HG03139 (cell line): Measurements from ENCODE around the gene HAGHL.
"Not testable (repeated sequence)": the region's sequence is repeated elsewhere in the genome, so short reads cannot be mapped to it uniquely, and the experiment has no call there.

Experiments
- ATAC-seq: cut with Tn5 transposase; IDR thresholded peaks from one replicate; pipeline ENCODE4 v1.9.1; 2021; ENCODE audit not compliant: unreplicated experiment

The HAGHL gene

DNA sequence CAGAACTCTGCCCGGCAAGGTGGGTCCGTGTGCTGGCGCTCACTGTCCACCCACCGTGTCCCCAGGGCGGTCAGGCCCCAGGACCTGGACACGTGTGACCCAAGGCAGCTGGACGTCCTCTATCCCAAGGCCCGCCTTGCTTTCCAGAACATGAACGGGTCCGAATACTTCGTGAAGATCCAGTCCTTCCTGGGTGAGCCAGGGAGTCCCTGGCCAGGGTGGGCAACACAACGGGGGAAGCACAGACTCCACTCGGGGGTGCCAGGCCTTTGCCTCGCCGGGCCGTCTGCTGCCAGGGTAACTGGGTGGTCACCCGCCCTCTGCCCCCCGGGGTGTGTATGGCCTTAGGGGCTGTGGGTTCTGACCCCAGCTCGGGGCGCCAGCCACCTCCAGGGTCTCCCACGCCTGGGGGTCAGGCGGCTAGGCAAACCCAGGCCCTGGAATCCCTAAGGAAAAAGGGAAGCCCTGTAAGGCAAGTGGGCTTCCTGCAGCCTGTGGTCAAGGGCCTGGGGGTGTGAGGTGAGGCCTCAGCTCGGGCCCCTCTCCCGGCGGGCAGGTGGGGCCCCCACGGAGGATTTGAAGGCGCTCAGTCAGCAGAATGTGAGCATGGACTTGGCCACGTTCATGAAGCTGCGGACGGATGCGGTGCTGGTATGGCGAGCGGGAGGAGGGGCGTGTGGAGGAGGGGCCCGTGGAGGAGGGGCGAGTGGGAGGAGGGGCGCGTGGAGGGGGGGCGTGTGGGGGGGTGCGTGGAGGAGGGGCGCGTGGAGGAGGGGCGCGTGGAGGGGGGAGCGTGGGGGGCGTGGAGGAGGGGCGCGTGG lies 40.1 kb downstream of the HAGHL start:
- no peak for ATAC-seq

GRCh38 chr16:767743-768235 lies 40.9 kb downstream of the HAGHL start:
- ATAC-seq: no peak

DNA sequence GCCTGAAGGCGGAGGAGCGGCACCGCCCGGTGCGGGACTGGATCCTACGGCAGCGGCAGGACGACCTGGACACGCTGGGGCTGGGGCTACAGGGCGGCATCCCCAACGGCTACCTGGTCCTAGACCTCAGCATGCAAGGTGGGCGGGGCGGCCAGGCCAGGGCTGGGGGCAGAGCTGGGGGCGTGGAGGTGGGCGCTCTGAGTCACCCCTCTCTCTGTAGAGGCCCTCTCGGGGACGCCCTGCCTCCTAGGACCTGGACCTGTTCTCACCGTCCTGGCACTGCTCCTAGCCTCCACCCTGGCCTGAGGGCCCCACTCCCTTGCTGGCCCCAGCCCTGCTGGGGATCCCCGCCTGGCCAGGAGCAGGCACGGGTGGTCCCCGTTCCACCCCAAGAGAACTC lies 41.5 kb downstream of the HAGHL start:
- ATAC-seq: no peak

DNA sequence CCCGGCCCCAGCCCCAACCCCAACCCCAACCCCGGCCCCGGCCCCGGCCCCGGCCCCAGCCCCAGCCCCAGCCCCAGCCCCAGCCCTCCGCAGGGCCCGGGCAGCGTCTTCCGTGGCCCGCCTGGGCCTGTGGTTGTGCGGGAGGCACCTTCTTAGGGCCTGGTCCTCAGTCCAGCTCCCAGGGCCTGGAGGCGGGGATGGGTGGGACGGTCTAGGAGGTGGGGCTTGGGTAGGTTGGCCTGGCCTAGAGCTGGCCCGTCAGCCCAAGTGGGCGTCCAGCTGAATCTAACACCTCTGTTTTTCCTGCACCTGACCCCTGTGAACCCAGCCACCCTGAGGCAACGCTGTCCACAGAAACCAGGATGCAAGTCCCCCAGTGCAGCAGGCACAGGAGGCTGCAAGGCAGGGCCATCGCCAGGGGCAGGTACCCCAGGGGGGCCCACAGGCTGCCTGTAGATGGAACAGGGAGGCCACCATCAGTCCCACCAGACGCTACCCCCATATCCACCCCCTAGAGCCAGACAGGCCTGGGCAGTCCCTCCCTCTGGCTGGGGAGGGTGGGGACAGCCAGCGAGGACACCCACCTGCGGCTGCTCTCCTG lies 42.4 kb downstream of the HAGHL start:
- ATAC-seq: no peak

- no peak for ATAC-seq
Observed at GRCh38 chr16:769934-770333, 43.0 kb downstream of the HAGHL start.

DNA sequence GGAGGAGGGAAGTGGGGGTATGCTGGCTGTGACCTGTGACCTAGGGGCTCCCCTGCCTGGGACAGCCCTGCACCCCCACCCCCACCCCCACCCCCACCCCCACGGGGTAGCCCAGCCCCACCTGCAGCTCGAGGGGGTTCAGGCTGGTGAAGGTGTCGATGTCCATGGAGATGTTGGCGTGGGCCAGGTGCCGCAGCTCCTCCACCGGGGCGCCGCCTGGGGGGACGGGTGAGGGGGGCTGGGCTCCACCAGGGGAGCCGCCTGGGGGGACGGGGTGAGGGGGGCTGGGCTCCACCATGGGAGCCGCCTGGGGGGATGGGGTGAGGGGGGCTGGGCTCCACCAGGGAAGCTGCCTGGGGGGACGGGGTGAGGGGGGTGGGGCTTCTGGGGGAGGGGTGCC lies 43.5 kb downstream of the HAGHL start:
- ATAC-seq: no peak

- no peak for ATAC-seq
Observed at GRCh38 chr16:772959-773358, 46.1 kb downstream of the HAGHL start.

DNA sequence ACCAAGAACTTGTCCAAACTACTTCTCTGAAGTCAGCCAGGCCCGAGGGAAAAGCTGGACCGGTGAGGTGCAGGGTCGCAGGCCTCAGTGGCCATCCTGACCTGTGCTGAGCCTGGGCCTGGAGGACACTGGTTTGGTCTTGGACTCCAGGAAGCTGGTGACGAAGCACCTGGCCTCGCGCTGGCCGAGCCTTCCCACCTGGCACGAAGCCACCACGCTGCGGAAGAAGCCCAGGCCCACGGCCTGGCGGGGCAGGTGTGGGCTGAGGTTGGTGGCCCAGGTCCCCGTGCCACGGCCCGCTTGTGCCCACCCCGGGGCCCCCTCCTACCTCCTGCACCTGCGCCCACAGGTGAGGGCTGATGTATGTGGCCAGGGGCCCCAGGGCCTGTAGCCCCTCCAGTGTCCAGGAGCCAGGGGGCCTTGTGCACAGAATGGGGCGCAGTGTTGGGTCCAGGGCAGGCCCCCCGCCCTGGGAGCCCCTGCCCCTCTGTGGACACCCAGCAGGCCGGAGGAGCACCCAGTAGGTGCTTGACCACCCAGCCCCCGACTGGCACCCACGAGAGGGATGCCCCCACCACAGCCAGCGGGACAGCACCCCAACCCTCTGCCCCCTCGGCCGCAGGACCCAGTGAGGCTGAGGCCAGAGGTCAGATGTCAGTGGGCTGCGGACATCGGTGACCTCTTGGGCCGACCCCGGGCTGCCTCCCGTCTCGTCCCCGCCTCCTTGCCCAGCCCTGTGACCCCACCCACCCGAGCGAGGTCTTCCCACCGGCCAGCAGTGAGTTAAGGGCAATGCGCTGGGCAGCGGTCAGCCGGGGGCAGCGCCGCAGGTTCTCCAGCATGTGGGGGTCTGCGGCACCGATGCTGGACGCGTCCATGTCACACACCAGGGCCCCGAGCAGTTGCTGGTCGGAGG lies 47.4 kb downstream of the HAGHL start:
- no peak for ATAC-seq

- ATAC-seq: no peak
Observed at GRCh38 chr16:775236-775796, 48.4 kb downstream of the HAGHL start.

DNA sequence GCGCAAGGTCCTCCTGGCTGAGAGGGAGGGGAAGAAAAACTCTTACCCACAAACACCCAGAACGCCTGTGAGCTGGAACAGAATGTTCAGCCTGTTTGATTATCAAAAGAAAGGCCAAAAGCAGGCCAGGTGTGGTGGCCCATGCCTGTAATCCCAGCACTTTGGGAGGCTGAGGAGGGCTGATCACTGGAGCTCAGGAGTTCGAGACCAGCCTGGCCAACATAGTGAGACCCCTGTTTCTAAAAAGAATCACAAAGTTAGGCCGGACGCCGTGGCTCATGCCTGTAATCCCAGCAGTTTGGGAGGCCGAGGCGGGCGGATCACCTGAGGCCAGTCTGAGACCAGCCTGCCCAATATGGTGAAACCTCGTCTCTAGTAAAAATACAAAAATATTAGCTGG lies 49.4 kb downstream of the HAGHL start:
- ATAC-seq: not testable (repeated sequence)

DNA sequence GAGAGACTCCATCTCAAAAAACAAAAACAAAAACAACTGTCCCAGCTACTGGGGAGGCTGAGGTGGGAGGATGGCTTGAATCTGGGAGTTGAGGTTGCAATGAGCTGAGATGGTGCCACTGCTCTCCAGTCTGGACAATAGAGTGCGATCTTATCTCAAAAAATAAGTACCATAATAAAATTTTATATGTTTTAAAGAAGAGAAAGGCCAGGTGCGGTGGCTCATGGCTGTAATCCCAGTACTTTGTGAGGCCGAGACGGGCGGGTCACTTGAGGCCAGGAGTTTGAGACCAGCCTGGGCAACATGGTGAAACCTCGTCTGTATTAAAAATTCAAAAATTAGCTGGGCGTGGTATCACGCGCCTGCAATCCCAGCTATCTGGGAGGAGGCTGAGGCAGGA lies 49.9 kb downstream of the HAGHL start:
- no peak for ATAC-seq

DNA sequence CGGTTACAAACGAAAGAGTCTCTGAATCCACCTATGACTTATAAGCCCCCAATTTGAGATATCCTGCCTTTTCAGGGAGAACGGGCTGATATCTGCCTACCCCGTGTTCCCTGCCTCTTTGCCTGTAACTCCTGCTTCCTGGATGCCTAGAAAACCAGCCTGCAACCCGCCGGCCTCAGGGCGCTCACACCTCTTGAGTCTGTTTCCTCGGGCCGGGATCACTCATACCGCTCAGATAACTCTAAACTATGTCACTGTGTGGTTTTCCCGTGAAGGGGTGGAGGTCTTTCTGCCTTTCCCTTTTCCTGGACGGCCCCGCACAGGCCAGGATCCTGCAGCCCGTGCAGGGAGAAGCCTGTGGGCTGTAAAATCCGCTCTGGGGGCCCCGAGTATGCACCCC lies 50.9 kb downstream of the HAGHL start:
- no peak for ATAC-seq

GRCh38 chr16:778447-778846 lies 51.5 kb downstream of the HAGHL start:
- no peak for ATAC-seq

- no peak for ATAC-seq
Observed at GRCh38 chr16:778909-779527, 52.1 kb downstream of the HAGHL start.
